Retinal pigment epithelial cell (primary cell): ENCODE data around the gene JCAD.

Experiments used
- DNase-seq: peaks from one replicate; pipeline ENCODE4 v3.0.0-alpha.2; 2010; ENCODE audit warnings: low read depth
- H3K4me3 ChIP-seq: 2 replicates; pipeline ENCODE4 v1.5.1; 2011; ENCODE audit warnings: mild to moderate bottlenecking, low read length, control low read depth, moderate library complexity
- CTCF ChIP-seq: conservative IDR thresholded peaks from 2 replicates; pipeline ENCODE4 v1.5.1; 2011; ENCODE audit warnings: low read depth, low read length, control low read depth, inconsistent platforms

Gene JCAD

DNA sequence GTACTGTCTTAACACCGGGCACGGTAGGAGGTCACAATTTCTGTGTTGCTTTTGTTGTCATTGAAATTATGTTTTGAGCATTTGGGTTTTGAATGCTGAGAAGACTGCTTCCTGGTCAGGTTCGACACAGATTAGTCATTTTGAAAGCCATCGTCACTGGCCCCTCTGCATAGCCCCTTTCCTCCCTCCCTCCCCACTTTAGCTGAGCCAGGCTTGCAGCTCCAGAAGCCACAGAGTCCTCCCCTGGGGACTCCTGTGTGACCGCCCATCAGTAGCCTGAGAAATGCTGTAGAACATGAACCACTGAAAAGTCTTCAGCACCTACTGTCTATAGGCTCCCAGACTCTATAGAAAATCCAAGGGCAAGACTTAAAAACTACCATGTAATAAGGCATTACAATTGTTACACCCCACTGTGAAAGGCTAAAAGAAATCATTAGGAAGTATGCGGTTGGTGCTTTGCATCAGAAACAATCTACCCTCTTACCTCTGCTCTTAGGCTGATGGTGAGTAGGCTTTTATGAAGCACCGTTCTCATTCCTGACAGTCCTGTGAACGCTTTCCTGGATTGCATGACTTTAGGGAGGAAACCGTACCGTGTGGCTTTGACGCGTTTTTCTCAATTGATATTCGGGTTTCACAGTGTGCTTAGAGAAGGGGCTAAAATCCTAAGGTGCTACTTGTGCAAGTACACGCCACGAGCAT is 24.8 kb downstream of the JCAD start:
- DNase-seq, result no peak
- no peak overlapping the region for H3K4me3 ChIP-seq
- TF ChIP-seq CTCF, result no peak

- TF ChIP-seq CTCF, result no peak
- no peak for DNase-seq
- H3K4me3 ChIP-seq, result no peak overlapping the region
These were observed 27.3 kb downstream of the JCAD start for GRCh38 chr10:30032125-30032524.

DNA sequence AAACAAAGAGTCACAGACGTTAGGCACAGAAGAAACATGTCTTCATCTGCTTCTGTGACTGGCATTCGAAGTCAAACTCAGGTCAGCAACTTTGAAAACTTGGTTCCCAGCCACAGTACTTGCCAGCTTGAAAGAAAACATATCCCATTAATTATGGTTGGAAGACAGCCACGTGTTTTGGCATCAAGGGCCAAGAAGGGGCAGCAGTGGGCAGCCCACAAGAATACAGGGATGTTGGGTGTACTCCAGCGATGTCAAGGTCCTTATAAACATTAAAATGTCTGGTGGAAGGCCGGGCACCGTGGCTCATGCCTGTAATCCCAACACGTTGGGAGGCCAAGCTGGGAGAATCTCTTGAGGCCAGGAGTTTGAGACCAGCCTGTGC is 29.5 kb downstream of the JCAD start:
- no peak for DNase-seq
- no peak for TF ChIP-seq CTCF
- H3K4me3 ChIP-seq, result no peak overlapping the region

- no peak overlapping the region for H3K4me3 ChIP-seq
- no peak for TF ChIP-seq CTCF
- no peak for DNase-seq
These were observed 30.1 kb downstream of the JCAD start for GRCh38 chr10:30029164-30029871.

GRCh38 chr10:30028738-30029030 is 30.7 kb downstream of the JCAD start:
- TF ChIP-seq CTCF, result no peak
- no peak for DNase-seq
- no peak overlapping the region for H3K4me3 ChIP-seq

GRCh38 chr10:30028006-30028737 is 31.2 kb downstream of the JCAD start:
- TF ChIP-seq CTCF, result no peak
- no peak overlapping the region for H3K4me3 ChIP-seq
- no peak for DNase-seq
